Mesothelial cell of epicardium (in vitro differentiated cells): ENCODE data around the gene RCOR2. TPM values are rescaled to one million over a fixed set of nuclear protein-coding genes. Genes with fewer than 3 reads are reported as not detected.
A peak's percentile ranks its signal among the peaks of the same experiment; 100 is the strongest.

ENCODE experiments used
- DNase-seq, 2 experiments: peaks; one replicate each; pipeline ENCODE4 v3.0.0; 2021; ENCODE audit warnings: low spot score in 2 of 2; ENCODE audit not compliant: unreplicated experiment in 2 of 2
- H3K27ac Mint-ChIP-seq: 2 replicates; pipeline ENCODE4 v1.8.0; 2021; ENCODE audit warnings: mixed read lengths
- H3K27me3 Mint-ChIP-seq: 2 replicates; pipeline ENCODE4 v1.8.0; 2021; ENCODE audit warnings: low read depth, mixed read lengths
- H3K36me3 Mint-ChIP-seq: 2 replicates; pipeline ENCODE4 v1.8.0; 2021; ENCODE audit warnings: mixed read lengths
- H3K4me1 Mint-ChIP-seq: 2 replicates; pipeline ENCODE4 v1.8.0; 2021; ENCODE audit warnings: mixed read lengths
- H3K4me3 Mint-ChIP-seq: 2 replicates; pipeline ENCODE4 v1.8.0; 2021; ENCODE audit warnings: mild to moderate bottlenecking, moderate library complexity, mixed read lengths
- H3K9me3 Mint-ChIP-seq: 2 replicates; pipeline ENCODE4 v1.8.0; 2021; ENCODE audit warnings: mixed read lengths
- total RNA-seq: library from RNA; stranded (reverse); gene quantifications from 3 replicates; pipeline ENCODE4 v1.2.1, GENCODE V29; 2021
- TF ChIP-seq, protein P1 (sequence below): fragments of 200-600 bp; sonication (generic); IDR thresholded peaks from one replicate; pipeline ENCODE4 v1.5.0; 2021; ENCODE audit warnings: antibody characterized with exemption; ENCODE audit not compliant: unreplicated experiment

RCOR2 gene
- total RNA-seq, 1 donor from 2014 or later: 30.6 TPM

DNA sequence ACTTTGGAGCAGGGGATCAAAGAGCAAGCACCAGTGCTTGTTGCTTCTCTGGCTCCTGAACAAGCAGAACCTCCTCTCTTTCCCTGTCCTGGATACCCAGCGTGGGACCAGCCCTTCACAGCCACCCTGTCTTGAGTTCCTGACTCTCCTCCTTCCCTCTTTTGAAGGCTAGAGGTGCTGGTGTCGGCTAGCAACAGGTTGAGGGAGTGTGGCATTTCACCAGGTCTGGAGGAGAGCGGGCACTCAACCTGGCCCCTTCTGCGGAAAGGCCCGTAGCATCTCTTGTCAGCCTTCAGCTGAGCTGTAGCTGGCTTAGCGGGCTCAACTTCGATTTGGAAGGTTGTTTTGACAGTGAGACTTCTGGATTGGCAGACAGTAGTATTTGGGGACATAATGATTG is 26.6 kb downstream of the RCOR2 start:
- peaks cover 23% of the 10 kb centered on the region for H3K4me1 Mint-ChIP-seq
- no peaks in the 10 kb centered on the region for H3K27me3 Mint-ChIP-seq
- peaks cover 17% of the 10 kb centered on the region for H3K36me3 Mint-ChIP-seq
- H3K9me3 Mint-ChIP-seq: peaks cover 8% of the 10 kb centered on the region
- peak overlapping the region; percentile 21 for H3K27ac Mint-ChIP-seq
- DNase-seq: no peak
- H3K4me3 Mint-ChIP-seq: no peak overlapping the region
- TF ChIP-seq, protein P1, sequence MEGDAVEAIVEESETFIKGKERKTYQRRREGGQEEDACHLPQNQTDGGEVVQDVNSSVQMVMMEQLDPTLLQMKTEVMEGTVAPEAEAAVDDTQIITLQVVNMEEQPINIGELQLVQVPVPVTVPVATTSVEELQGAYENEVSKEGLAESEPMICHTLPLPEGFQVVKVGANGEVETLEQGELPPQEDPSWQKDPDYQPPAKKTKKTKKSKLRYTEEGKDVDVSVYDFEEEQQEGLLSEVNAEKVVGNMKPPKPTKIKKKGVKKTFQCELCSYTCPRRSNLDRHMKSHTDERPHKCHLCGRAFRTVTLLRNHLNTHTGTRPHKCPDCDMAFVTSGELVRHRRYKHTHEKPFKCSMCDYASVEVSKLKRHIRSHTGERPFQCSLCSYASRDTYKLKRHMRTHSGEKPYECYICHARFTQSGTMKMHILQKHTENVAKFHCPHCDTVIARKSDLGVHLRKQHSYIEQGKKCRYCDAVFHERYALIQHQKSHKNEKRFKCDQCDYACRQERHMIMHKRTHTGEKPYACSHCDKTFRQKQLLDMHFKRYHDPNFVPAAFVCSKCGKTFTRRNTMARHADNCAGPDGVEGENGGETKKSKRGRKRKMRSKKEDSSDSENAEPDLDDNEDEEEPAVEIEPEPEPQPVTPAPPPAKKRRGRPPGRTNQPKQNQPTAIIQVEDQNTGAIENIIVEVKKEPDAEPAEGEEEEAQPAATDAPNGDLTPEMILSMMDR: no peak

DNA sequence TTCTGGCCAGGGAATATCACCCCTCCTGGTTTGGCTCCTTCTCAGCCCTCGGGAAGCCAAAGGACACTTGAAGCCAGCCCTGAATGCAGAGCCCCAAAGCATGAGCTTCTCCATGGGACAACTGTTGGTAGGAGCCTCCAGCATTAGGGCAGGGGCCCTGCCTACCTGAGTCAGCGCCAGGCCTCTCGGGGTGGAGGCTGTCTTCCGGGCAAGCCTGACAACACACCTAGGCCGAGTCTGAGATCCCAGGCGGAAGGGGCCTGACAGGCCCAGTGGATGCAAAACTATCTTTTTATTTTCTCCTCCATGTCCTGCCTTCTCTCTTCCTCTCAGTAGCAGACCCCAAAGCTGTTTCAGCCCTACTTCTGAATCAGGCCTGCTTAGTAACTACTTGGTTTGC is 27.6 kb downstream of the RCOR2 start:
- peaks cover 8% of the 10 kb centered on the region for H3K9me3 Mint-ChIP-seq
- H3K36me3 Mint-ChIP-seq: peaks cover 12% of the 10 kb centered on the region
- H3K27ac Mint-ChIP-seq: peak overlapping the region; percentile 96
- peaks cover 23% of the 10 kb centered on the region for H3K4me1 Mint-ChIP-seq
- no peaks in the 10 kb centered on the region for H3K27me3 Mint-ChIP-seq
- H3K4me3 Mint-ChIP-seq: no peak overlapping the region
- no peak for DNase-seq
- TF ChIP-seq, protein P1: no peak

DNA sequence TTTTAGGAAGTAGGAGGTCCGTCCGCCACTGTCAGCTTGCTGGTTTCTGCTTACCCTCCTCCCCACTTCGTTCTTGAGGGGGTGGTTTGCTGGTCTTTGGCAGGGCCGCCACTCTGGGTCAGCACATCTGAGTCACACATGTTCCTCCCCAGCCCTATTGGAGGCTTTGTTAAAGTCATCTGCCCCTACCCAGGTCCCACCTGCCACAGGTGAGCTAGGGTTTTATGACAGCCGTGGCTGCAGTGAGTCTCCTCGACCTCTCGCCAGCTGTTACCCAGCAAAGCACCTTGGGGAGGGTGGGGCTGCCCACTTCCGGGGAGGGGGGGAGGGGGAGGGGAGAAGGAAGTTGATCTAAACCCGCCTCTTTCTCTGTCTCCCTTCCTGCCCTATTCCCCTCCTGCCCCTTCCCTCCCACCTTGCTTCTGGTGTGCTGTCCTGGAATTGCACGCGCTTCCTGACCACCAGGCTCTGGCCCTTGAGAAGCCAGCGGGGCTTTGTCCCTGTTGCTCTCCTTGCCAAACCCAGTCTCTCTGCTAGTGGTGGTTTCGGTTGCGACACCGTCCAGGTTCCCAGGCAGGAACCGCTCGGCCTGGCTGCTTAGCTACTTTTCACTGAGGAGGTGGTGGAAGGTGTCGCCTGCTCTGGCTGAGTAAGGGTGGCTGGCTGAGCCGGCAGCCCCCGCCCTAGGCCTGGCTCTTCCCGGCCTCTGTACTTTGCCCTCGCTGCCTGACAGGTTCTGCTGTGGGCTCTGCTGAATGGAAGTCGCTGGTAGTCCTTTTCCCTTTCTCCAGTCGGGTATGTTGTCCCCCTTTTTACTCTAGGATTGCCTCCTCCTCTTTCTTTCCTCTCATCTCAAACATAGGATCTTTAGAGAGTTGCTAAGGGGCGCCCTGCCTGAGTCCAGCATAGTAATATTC is 28.5 kb downstream of the RCOR2 start:
- peak overlapping the region; percentile 96 for H3K27ac Mint-ChIP-seq

DNA sequence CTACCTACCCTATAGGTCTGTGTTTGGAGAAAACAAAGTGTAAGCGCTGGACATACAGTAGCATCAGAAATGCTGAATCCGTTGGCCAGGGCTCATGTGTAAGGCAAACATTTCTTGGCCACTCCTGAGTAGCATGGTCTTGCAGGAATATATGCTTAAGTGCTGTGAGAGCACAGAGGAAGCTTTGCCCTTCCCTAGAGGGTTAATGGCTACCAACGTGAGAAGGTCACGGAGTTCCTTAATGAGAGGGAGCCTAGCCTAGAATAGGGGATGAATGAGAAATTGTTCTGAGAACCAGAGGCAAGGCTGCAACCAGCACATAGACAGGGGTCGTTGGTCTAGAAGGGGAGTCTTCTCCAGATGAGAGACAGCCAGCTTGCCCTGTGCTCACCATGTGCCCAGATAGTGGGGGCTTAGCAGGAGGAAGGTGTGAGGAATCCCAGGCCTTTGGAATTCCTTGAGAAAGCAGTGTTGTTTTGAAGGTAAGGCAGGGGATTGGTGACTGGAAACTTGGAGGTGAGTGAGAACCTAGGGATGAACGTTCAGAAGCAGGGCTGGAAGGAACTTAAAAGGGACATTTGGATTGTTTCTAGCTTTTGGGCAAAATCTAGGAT is 29.5 kb downstream of the RCOR2 start:
- Mint-ChIP-seq H3K4me3 (no peak overlapping the region), H3K9me3 (no peaks in the 10 kb centered on the region), H3K36me3 (peaks cover 2% of the 10 kb centered on the region), H3K27ac (peak overlapping the region; percentile 88), H3K27me3 (no peaks in the 10 kb centered on the region), H3K4me1 (peaks cover 26% of the 10 kb centered on the region)
- no peak for DNase-seq
- TF ChIP-seq, protein P1: no peak

More for the DNA sequence above, 28.5 kb downstream of the RCOR2 start:
- Mint-ChIP-seq H3K9me3 (peaks cover 3% of the 10 kb centered on the region), H3K27me3 (no peaks in the 10 kb centered on the region), H3K36me3 (peaks cover 6% of the 10 kb centered on the region), H3K4me1 (peaks cover 23% of the 10 kb centered on the region), H3K4me3 (peak overlapping the region; percentile 53)
- no peak for DNase-seq
- TF ChIP-seq, protein P1: no peak

DNA sequence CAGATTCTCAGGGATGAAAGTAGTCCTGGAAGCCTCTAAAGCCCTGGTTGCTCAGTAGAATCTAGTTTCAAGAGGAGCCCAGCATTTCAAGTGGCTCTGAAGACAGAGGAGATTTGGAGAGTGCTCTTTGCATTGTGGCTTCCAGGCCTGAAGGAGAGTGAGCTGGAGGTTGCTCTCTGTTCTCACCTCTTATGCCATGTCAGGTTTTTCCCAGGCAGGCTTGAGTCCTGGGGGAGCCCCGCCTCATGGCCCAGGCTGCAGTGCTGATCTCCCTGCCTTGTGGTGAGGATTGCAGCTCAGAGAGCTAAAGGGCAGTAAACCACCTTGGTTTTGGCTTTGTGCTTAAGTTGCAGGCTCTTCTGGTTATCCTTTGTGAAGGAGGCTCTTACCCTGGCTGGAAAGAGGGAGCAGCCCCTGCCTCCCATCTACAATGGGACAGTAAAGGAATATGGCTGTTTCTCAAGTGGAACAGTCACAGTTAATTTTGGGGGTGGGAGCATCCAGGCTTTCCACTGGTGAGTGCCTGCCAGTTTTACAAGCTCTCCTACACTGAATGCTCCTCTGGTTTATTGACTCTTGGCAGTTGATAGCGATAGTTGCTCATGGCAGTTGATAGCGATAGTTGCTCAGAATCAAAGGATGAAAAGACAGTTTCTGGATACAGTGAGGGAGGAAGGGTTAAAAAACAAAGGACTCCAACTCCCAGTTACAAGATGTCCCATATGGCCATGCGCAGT is 32.6 kb downstream of the RCOR2 start:
- Mint-ChIP-seq H3K9me3 (no peaks in the 10 kb centered on the region), H3K4me1 (peaks cover 37% of the 10 kb centered on the region), H3K27ac (peak overlapping the region; percentile 47), H3K27me3 (no peaks in the 10 kb centered on the region), H3K4me3 (no peak overlapping the region), H3K36me3 (no peaks in the 10 kb centered on the region)
- TF ChIP-seq, protein P1: no peak
- DNase-seq: no peak
